OCI-LY7 (cell line): ENCODE data around the gene SHROOM2. TPM values are rescaled to one million over a fixed set of nuclear protein-coding genes. Genes with fewer than 3 reads are reported as not detected.

Source experiments
- BruUV-seq: library from RNA; stranded (reverse); fragments of 400-500 nt; replicated peaks from 2 replicates; lab custom pipeline; 2021; lab: Mats Ljungman, UMichigan
- CTCF ChIA-PET: fragments of 300-600 bp; sonication (Branson Sonifier 250); formaldehyde crosslinking; loops from one replicate; lab custom pipeline; 2022; ENCODE audit warnings: antibody characterized with exemption; ENCODE audit not compliant: unreplicated experiment; lab: Charles Lee
- POLR2A ChIA-PET: fragments of 300-600 bp; sonication (Branson Sonifier 250); formaldehyde crosslinking; loops from one replicate; lab custom pipeline; 2022; ENCODE audit warnings: antibody characterized with exemption; lab: Charles Lee
- DNase-seq: peaks from one replicate; pipeline ENCODE4 v3.0.0-alpha.2; 2015; ENCODE audit warnings: low spot score
- H2AFZ ChIP-seq: fragments of 200-600 bp; sonication (generic), shearing (Covaris generic); 2 replicates; pipeline ENCODE4 v1.6.1; 2014; ENCODE audit warnings: mild to moderate bottlenecking, antibody characterized with exemption, low read length, moderate library complexity
- H3K27ac ChIP-seq: fragments of 200-600 bp; sonication (generic); 2 replicates; pipeline ENCODE4 v1.5.1; 2014; ENCODE audit warnings: mixed run types, low read depth, mild to moderate bottlenecking, moderate library complexity, low read length, inconsistent platforms; ENCODE audit not compliant: poor library complexity, severe bottlenecking
- H3K36me3 ChIP-seq: fragments of 200-600 bp; sonication (generic); 2 replicates; pipeline ENCODE4 v1.6.1; 2014; ENCODE audit warnings: mild to moderate bottlenecking, antibody characterized with exemption, low read length, moderate library complexity, mixed read lengths; ENCODE audit not compliant: insufficient read depth
- H3K4me1 ChIP-seq: fragments of 200-600 bp; sonication (generic); 2 replicates; pipeline ENCODE4 v1.5.1; 2014; ENCODE audit warnings: mild to moderate bottlenecking, low read length; ENCODE audit not compliant: insufficient read depth, poor library complexity, severe bottlenecking
- H3K4me2 ChIP-seq: fragments of 200-600 bp; sonication (generic); 2 replicates; pipeline ENCODE4 v1.6.1; 2014; ENCODE audit warnings: mild to moderate bottlenecking, low read length
- H3K4me3 ChIP-seq: fragments of 200-600 bp; sonication (generic); 2 replicates; pipeline ENCODE4 v1.5.1; 2014; ENCODE audit warnings: mild to moderate bottlenecking, low read depth, low read length; ENCODE audit not compliant: poor library complexity, severe bottlenecking
- H3K79me2 ChIP-seq: fragments of 200-600 bp; sonication (generic); 2 replicates; pipeline ENCODE4 v1.6.1; 2016; ENCODE audit warnings: low read depth, mild to moderate bottlenecking, low read length, moderate library complexity, mixed read lengths; ENCODE audit not compliant: insufficient read depth
- H3K9me2 ChIP-seq: fragments of 200-600 bp; sonication (generic); 2 replicates; pipeline ENCODE4 v1.6.1; 2016; ENCODE audit warnings: mild to moderate bottlenecking, low read length, mixed read lengths; ENCODE audit not compliant: insufficient read depth
- H3K9me3 ChIP-seq: fragments of 200-600 bp; sonication (generic); 2 replicates; pipeline ENCODE4 v1.6.1; 2014; ENCODE audit warnings: mild to moderate bottlenecking, mixed run types, low read length, mixed read lengths
- H4K20me1 ChIP-seq: fragments of 200-600 bp; sonication (generic); 2 replicates; pipeline ENCODE4 v1.6.1; 2014; ENCODE audit warnings: mild to moderate bottlenecking, antibody characterized with exemption, low read length, moderate library complexity, mixed read lengths; ENCODE audit not compliant: insufficient read depth
- CTCF ChIP-seq: fragments of 200-600 bp; sonication (generic); conservative IDR thresholded peaks from 2 replicates; pipeline ENCODE4 v1.5.1; 2014; ENCODE audit warnings: mild to moderate bottlenecking, antibody characterized with exemption, low read length, moderate library complexity, mixed read lengths
- EZH2phosphoT487 ChIP-seq: fragments of 200-600 bp; sonication (generic); IDR thresholded peaks from 2 replicates; pipeline ENCODE4 v1.6.1; 2018; ENCODE audit warnings: low read depth, borderline replicate concordance, mild to moderate bottlenecking, mixed run types, antibody characterized with exemption, low read length, moderate library complexity, mixed read lengths
- intact Hi-C: fragments of 100-400 bp; cut with micrococcal nuclease; formaldehyde crosslinking; loops from one replicate; pipeline ENCODE4 v1.10.0; 2022; ENCODE audit not compliant: unreplicated experiment
- total RNA-seq, 2 experiments: library from RNA; depleted of rRNA in 1 of 2; stranded (reverse); fragments of >200 nt in 1 of 2; shearing (Covaris generic) in 1 of 2; gene quantifications; 2 replicates each; pipeline ENCODE4 v1.2.3, GENCODE V29; 2014 to 2022

The SHROOM2 gene
- total RNA-seq, 2 experiments from 2014 or later: not detected

GRCh38 chrX:9781941-9782340 is 4.3 kb upstream of the SHROOM2 start:
- no peak overlapping the region for H3K4me2 ChIP-seq
- intact Hi-C loops: no loop called here
- no peak overlapping the region for H3K4me3 ChIP-seq
- H3K79me2 ChIP-seq: no peaks in the 10 kb centered on the region
- ChIA-PET POLR2A (interaction anchor here (0.7 to 0.9 kb wide), 2 partner anchors 9 to 464 kb away, joined by 3 read pairs; no protein-coding TSS in a partner anchor), CTCF (no interaction called here)
- no peaks in the 10 kb centered on the region for H3K9me2 ChIP-seq
- no peak for DNase-seq
- no peaks in the 10 kb centered on the region for H3K9me3 ChIP-seq
- H3K4me1 ChIP-seq: no peaks in the 10 kb centered on the region
- no TSS peak for BruUV-seq
- H3K27ac ChIP-seq: no peak overlapping the region
- H3K36me3 ChIP-seq: no peaks in the 10 kb centered on the region
- no peak overlapping the region for H2AFZ ChIP-seq
- H4K20me1 ChIP-seq: no peaks in the 10 kb centered on the region
- TF ChIP-seq EZH2phosphoT487: no peak
- TF ChIP-seq CTCF: no peak

GRCh38 chrX:9784332-9784731 is 1.9 kb upstream of the SHROOM2 start:
- no peaks in the 10 kb centered on the region for H3K36me3 ChIP-seq
- no peak overlapping the region for H2AFZ ChIP-seq
- H3K79me2 ChIP-seq: no peaks in the 10 kb centered on the region
- DNase-seq: no peak
- no peaks in the 10 kb centered on the region for H3K9me3 ChIP-seq
- TF ChIP-seq CTCF: no peak
- TF ChIP-seq EZH2phosphoT487: no peak
- ChIA-PET POLR2A (no interaction called here), CTCF (no interaction called here)
- no peak overlapping the region for H3K4me3 ChIP-seq
- no peaks in the 10 kb centered on the region for H3K4me1 ChIP-seq
- no peak overlapping the region for H3K27ac ChIP-seq
- intact Hi-C loops: no loop called here
- no peak overlapping the region for H3K4me2 ChIP-seq
- no peaks in the 10 kb centered on the region for H4K20me1 ChIP-seq
- no peaks in the 10 kb centered on the region for H3K9me2 ChIP-seq
- no TSS peak for BruUV-seq

- Histone ChIP-seq H3K9me3 (no peaks in the 10 kb centered on the region), H3K4me1 (no peaks in the 10 kb centered on the region), H3K4me2 (no peak overlapping the region), H3K27ac (no peak overlapping the region), H3K4me3 (no peak overlapping the region), H2AFZ (no peak overlapping the region), H3K79me2 (no peaks in the 10 kb centered on the region), H3K36me3 (no peaks in the 10 kb centered on the region), H4K20me1 (no peaks in the 10 kb centered on the region), H3K9me2 (no peaks in the 10 kb centered on the region)
- no TSS peak for BruUV-seq
- TF ChIP-seq CTCF (no peak), EZH2phosphoT487 (no peak)
- intact Hi-C loops: no loop called here
- DNase-seq: no peak
- CTCF ChIA-PET: no interaction called here
- POLR2A ChIA-PET: no interaction called here
These were observed 830 bp upstream of the SHROOM2 start for GRCh38 chrX:9785254-9785943.
